Activated CD4-positive, alpha-beta T cell treated with anti-CD3 and anti-CD28 coated beads, Interleukin-2, amount 10 ng/mL, durations not matched to agents 24 days and 14 days (primary cell): ENCODE data around the gene LZTS3. TPM values are rescaled to one million over a fixed set of nuclear protein-coding genes. Genes with fewer than 3 reads are reported as not detected.
"Not testable (repeated sequence)": the region's sequence is repeated elsewhere in the genome, so short reads cannot be mapped to it uniquely, and the experiment has no call there.

Experiments
- DNase-seq: peaks from one replicate; pipeline ENCODE4 v3.0.0; 2022
- H3K27ac Mint-ChIP-seq: one replicate; pipeline ENCODE4 v1.8.0; 2022; ENCODE audit warnings: mild to moderate bottlenecking, mixed read lengths
- H3K27me3 Mint-ChIP-seq: one replicate; pipeline ENCODE4 v1.8.0; 2022; ENCODE audit warnings: mixed read lengths
- H3K36me3 Mint-ChIP-seq: one replicate; pipeline ENCODE4 v1.8.0; 2022; ENCODE audit warnings: low read depth, mild to moderate bottlenecking, mixed read lengths
- H3K4me1 Mint-ChIP-seq: one replicate; pipeline ENCODE4 v1.8.0; 2021; ENCODE audit warnings: mixed read lengths
- H3K4me3 Mint-ChIP-seq: one replicate; pipeline ENCODE4 v1.8.0; 2022; ENCODE audit warnings: mild to moderate bottlenecking, moderate library complexity, mixed read lengths
- H3K9me3 Mint-ChIP-seq: one replicate; pipeline ENCODE4 v1.8.0; 2021; ENCODE audit warnings: mixed read lengths
- intact Hi-C: fragments of 100-400 bp; cut with micrococcal nuclease; formaldehyde crosslinking; loops from one replicate; pipeline ENCODE4 v1.15.1; 2023
- total RNA-seq: library from RNA; stranded (reverse); gene quantifications from 2 replicates; pipeline ENCODE4 v1.2.3, GENCODE V29; 2022

Gene LZTS3
- total RNA-seq: 0.54 and 0.69 TPM in 2 replicates

GRCh38 chr20:3172933-3173609 lies at the start of gene LZTS3:
LZTS3 (minus strand) TSS chr20:3173549; CDS start chr20:3167163, 6,386 bp downstream.
- H3K9me3 Mint-ChIP-seq: no peaks in the 10 kb centered on the region
- peak within 1 kb of the TSS; percentile 74 for H3K27ac Mint-ChIP-seq
- H3K4me3 Mint-ChIP-seq: peak within 1 kb of the TSS; percentile 87
- peaks cover 61% of the 10 kb centered on the region for H3K27me3 Mint-ChIP-seq
- peak; percentile 95 for DNase-seq
- no peaks in the 10 kb centered on the region for H3K36me3 Mint-ChIP-seq
- peaks cover 6% of the 10 kb centered on the region for H3K4me1 Mint-ChIP-seq
- intact Hi-C loops: loop anchor here (1.0 to 2.0 kb wide), 2 partner anchors 14 to 66 kb away; partner anchors contain the start of genes FASTKD5, SLC4A11 and UBOX5

GRCh38 chr20:3221398-3222226 lies 48.3 kb upstream of the LZTS3 start:
- no peaks in the 10 kb centered on the region for H3K27me3 Mint-ChIP-seq
- DNase-seq: no peak
- H3K27ac Mint-ChIP-seq: no peak overlapping the region
- H3K4me1 Mint-ChIP-seq: peaks cover 7% of the 10 kb centered on the region
- intact Hi-C loops: no loop called here
- H3K4me3 Mint-ChIP-seq: no peak overlapping the region
- no peaks in the 10 kb centered on the region for H3K9me3 Mint-ChIP-seq
- H3K36me3 Mint-ChIP-seq: peaks cover 27% of the 10 kb centered on the region

GRCh38 chr20:3218307-3218988 lies 45.1 kb upstream of the LZTS3 start:
- no peak overlapping the region for H3K27ac Mint-ChIP-seq
- H3K9me3 Mint-ChIP-seq: no peaks in the 10 kb centered on the region
- intact Hi-C loops: loop anchor here (1.0 to 2.0 kb wide), 3 partner anchors 58 to 98 kb away; no protein-coding TSS in a partner anchor
- H3K4me1 Mint-ChIP-seq: peaks cover 5% of the 10 kb centered on the region
- H3K4me3 Mint-ChIP-seq: no peak overlapping the region
- DNase-seq: peak; percentile 93
- peaks cover 41% of the 10 kb centered on the region for H3K36me3 Mint-ChIP-seq
- H3K27me3 Mint-ChIP-seq: no peaks in the 10 kb centered on the region

- H3K4me3 Mint-ChIP-seq, H3K27me3 Mint-ChIP-seq, DNase-seq, H3K4me1 Mint-ChIP-seq, H3K9me3 Mint-ChIP-seq, H3K27ac Mint-ChIP-seq, intact Hi-C loops: not testable (repeated sequence)
- peaks cover 34% of the 10 kb centered on the region for H3K36me3 Mint-ChIP-seq
Measured at GRCh38 chr20:3215359-3215917, 42.1 kb upstream of the LZTS3 start.

GRCh38 chr20:3213226-3213625 lies 39.9 kb upstream of the LZTS3 start:
- H3K4me1 Mint-ChIP-seq: peaks cover 9% of the 10 kb centered on the region
- no peak overlapping the region for H3K27ac Mint-ChIP-seq
- no peak overlapping the region for H3K4me3 Mint-ChIP-seq
- DNase-seq: no peak
- H3K36me3 Mint-ChIP-seq: peaks cover 30% of the 10 kb centered on the region
- no peaks in the 10 kb centered on the region for H3K27me3 Mint-ChIP-seq
- intact Hi-C loops: no loop called here
- H3K9me3 Mint-ChIP-seq: no peaks in the 10 kb centered on the region

GRCh38 chr20:3210346-3210745 lies 37.0 kb upstream of the LZTS3 start:
- no peaks in the 10 kb centered on the region for H3K27me3 Mint-ChIP-seq
- H3K27ac Mint-ChIP-seq: peak overlapping the region; percentile 41
- peaks cover 9% of the 10 kb centered on the region for H3K4me1 Mint-ChIP-seq
- no peak for DNase-seq
- H3K36me3 Mint-ChIP-seq: peaks cover 23% of the 10 kb centered on the region
- H3K9me3 Mint-ChIP-seq: no peaks in the 10 kb centered on the region
- intact Hi-C loops: no loop called here
- peak overlapping the region; percentile 98 for H3K4me3 Mint-ChIP-seq

GRCh38 chr20:3209946-3210317 lies 36.6 kb upstream of the LZTS3 start:
- Mint-ChIP-seq H3K9me3 (no peaks in the 10 kb centered on the region), H3K4me1 (peaks cover 9% of the 10 kb centered on the region), H3K27me3 (no peaks in the 10 kb centered on the region), H3K27ac (peak overlapping the region; percentile 96), H3K36me3 (peaks cover 20% of the 10 kb centered on the region), H3K4me3 (peak overlapping the region; percentile 98)
- intact Hi-C loops: no loop called here
- no peak for DNase-seq

- Mint-ChIP-seq H3K36me3 (peaks cover 16% of the 10 kb centered on the region), H3K9me3 (no peaks in the 10 kb centered on the region), H3K27me3 (no peaks in the 10 kb centered on the region), H3K4me1 (peaks cover 11% of the 10 kb centered on the region), H3K4me3 (peak within 1 kb of the TSS; percentile 98), H3K27ac (peak within 1 kb of the TSS; percentile 96)
- DNase-seq: peak; percentile 90
- intact Hi-C loops: no loop called here
Measured at GRCh38 chr20:3209257-3209945, 36.1 kb upstream of the LZTS3 start, which contains the start of gene ITPA. ITPA (plus strand) TSS chr20:3209498; CDS start chr20:3209552, 54 bp downstream.

- intact Hi-C loops: no loop called here
- H3K4me3 Mint-ChIP-seq: peak overlapping the region; percentile 98
- no peaks in the 10 kb centered on the region for H3K27me3 Mint-ChIP-seq
- DNase-seq: peak; percentile 69
- H3K4me1 Mint-ChIP-seq: peaks cover 11% of the 10 kb centered on the region
- H3K9me3 Mint-ChIP-seq: no peaks in the 10 kb centered on the region
- H3K27ac Mint-ChIP-seq: peak overlapping the region; percentile 96
- peaks cover 16% of the 10 kb centered on the region for H3K36me3 Mint-ChIP-seq
Measured at GRCh38 chr20:3208786-3209256, 35.5 kb upstream of the LZTS3 start.

- H3K27me3 Mint-ChIP-seq: no peaks in the 10 kb centered on the region
- intact Hi-C loops: loop anchor here (5.0 kb wide), 1 partner anchor 47 kb away; the partner anchor contains the start of genes FASTKD5 and UBOX5
Measured at GRCh38 chr20:3204124-3204794, 30.9 kb upstream of the LZTS3 start, which contains the start of gene DDRGK1. DDRGK1 (minus strand) TSS chr20:3204682; CDS start chr20:3204627, 55 bp downstream.

GRCh38 chr20:3203315-3204123 lies 30.2 kb upstream of the LZTS3 start:
- H3K27ac Mint-ChIP-seq: peak overlapping the region; percentile 97
- H3K4me3 Mint-ChIP-seq: peak overlapping the region; percentile 97
- H3K9me3 Mint-ChIP-seq: no peaks in the 10 kb centered on the region
- peak; percentile 74 for DNase-seq
- peaks cover 11% of the 10 kb centered on the region for H3K4me1 Mint-ChIP-seq
- intact Hi-C loops: loop anchor here (5.0 kb wide), 1 partner anchor 46 kb away; the partner anchor contains the start of genes FASTKD5 and UBOX5
- no peaks in the 10 kb centered on the region for H3K27me3 Mint-ChIP-seq
- H3K36me3 Mint-ChIP-seq: peaks cover 31% of the 10 kb centered on the region

More at GRCh38 chr20:3204124-3204794, 30.9 kb upstream of the LZTS3 start, which contains the start of gene DDRGK1:
- H3K27ac Mint-ChIP-seq: peak within 1 kb of the TSS; percentile 97
- no peaks in the 10 kb centered on the region for H3K9me3 Mint-ChIP-seq
- peak within 1 kb of the TSS; percentile 97 for H3K4me3 Mint-ChIP-seq
- peak; percentile 98 for DNase-seq
- H3K36me3 Mint-ChIP-seq: peaks cover 25% of the 10 kb centered on the region
- peaks cover 15% of the 10 kb centered on the region for H3K4me1 Mint-ChIP-seq
